PC-9 (cell line): ENCODE data around the gene MORF4L2.

Experiments used
- CTCF ChIP-seq: fragments of 200-600 bp; sonication (generic); conservative IDR thresholded peaks from 2 replicates; pipeline ENCODE4 v1.6.1; 2017; ENCODE audit warnings: mixed run types, antibody characterized with exemption, mild to moderate bottlenecking, moderate library complexity
- EZH2 ChIP-seq: fragments of 200-600 bp; sonication (generic); IDR thresholded peaks from 2 replicates; pipeline ENCODE4 v1.8.0; 2017; ENCODE audit warnings: antibody characterized with exemption, low read depth

- peak; percentile 73 for TF ChIP-seq CTCF
- TF ChIP-seq EZH2: no peak
Observed at GRCh38 chrX:103687696-103688201, 1.2 kb upstream of the MORF4L2 start.
